GM12864 (cell line): ENCODE measurements around the gene HSPD1.

Source experiments
- DNase-seq: peaks from one replicate; pipeline ENCODE4 v3.0.0-alpha.2; 2011; ENCODE audit warnings: low read depth
- H3K4me3 ChIP-seq: 2 replicates; pipeline ENCODE4 v1.5.1; 2011; ENCODE audit warnings: mild to moderate bottlenecking, low read depth, low read length, control low read depth
- CTCF ChIP-seq: IDR thresholded peaks from 2 replicates; pipeline ENCODE4 v1.5.1; 2011; ENCODE audit warnings: low read depth, mild to moderate bottlenecking, moderate library complexity, low read length, control low read depth, inconsistent platforms; ENCODE audit errors: missing control alignments

HSPD1 gene

GRCh38 chr2:197504512-197504911 is 4.9 kb upstream of the HSPD1 start:
- no peak for TF ChIP-seq CTCF
- no peak overlapping the region for H3K4me3 ChIP-seq
- no peak for DNase-seq

GRCh38 chr2:197504000-197504399 is 4.4 kb upstream of the HSPD1 start:
- H3K4me3 ChIP-seq, result no peak overlapping the region
- no peak for DNase-seq
- TF ChIP-seq CTCF, result no peak

GRCh38 chr2:197502685-197503084 is 3.0 kb upstream of the HSPD1 start:
- DNase-seq, result no peak
- no peak for TF ChIP-seq CTCF
- peak overlapping the region; percentile 100; the same call in 1 of the 2 replicates for H3K4me3 ChIP-seq

GRCh38 chr2:197502201-197502600 is 2.6 kb upstream of the HSPD1 start:
- no peak for TF ChIP-seq CTCF
- H3K4me3 ChIP-seq, result peak overlapping the region; percentile 100
- DNase-seq, result no peak

- no peak for DNase-seq
- H3K4me3 ChIP-seq, result peak overlapping the region; percentile 100
- no peak for TF ChIP-seq CTCF
These were observed 977 bp upstream of the HSPD1 start for GRCh38 chr2:197500503-197501131.

GRCh38 chr2:197498937-197499593 is 575 bp downstream of the HSPD1 start:
- no peak for DNase-seq
- peak overlapping the region; percentile 100 for H3K4me3 ChIP-seq
- no peak for TF ChIP-seq CTCF
